ENCODE results near the gene SLC2A4RG.

Gene SLC2A4RG

DNA sequence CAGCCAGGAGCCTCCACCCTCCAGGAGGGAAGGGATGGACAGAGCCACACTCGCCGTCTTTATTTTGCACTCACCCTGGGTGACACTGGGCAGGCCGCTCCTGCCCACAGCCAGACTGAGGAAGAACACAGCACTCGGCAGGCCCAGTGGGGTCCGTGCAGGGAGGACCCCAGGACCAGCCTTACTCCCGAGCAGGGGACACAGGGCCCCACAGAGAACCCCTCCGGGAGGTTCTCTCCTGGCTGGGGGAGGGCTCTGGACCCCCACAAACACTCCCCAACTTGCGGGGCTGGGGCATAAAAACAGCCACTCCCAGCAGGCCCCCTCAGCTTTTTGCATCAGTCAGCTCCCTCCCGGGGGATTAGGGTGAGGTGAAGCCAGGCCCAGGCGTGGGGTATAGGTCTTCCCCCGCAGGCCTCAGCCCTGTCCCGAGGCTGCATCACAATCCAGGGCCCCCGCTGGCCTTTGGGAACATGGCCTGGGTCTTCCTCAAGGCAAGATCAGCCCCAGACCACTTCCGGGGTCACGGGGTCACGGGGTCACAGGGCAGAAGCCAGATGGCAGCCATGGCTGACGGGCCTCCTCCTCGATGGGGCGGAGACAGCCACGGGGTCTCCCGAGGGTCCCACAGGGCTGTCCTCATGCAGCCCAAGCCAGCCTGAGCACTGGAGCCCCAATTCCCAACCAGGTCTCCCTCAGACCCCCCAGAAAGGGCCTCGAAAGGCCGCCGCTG is 39.9 kb upstream of the SLC2A4RG start:
- DNase-seq (ENCODE audit: low spot score) = no peak

DNA sequence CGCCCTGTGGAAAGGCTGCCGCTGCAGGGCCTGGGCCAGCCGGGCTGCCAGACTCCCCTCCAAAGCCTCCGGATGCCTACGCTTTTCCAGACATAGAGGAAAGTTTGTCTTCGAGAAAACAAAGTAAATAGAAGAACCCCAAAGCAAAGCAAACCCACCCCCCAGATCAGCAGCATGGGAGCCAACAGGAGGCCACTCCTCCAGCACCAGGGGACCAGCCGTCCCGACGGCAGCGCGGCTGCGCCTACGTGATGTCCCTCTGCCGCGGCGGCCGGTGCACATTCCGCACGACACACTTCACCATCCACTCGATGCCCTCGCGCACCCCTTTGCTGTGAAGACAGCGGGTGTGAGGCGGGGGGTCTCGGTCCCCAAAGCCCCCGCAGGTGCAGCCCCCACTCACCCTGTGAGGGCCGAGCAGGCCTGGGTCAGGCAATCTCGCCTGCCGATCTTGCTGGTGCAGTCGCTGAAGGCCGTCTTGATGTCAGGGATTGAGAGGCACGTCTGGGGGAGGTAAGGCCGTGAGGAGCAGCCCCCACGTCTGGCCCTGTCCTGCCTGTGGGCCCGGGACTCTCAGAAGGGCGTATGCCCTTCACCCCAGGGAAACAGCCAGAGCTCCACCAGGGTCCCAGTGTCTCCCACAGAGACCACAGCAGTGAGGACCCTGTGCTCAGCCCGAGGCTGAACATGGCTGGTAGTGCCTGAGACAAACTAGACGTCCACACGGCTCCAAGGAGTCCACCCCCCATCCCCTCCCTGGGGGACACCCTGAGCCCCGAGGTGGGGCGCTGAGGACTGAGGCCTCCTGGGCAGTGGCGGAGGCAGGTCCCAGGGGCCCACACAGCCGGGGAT is 39.2 kb upstream of the SLC2A4RG start:
- no peak for DNase-seq (ENCODE audit: low spot score)

DNA sequence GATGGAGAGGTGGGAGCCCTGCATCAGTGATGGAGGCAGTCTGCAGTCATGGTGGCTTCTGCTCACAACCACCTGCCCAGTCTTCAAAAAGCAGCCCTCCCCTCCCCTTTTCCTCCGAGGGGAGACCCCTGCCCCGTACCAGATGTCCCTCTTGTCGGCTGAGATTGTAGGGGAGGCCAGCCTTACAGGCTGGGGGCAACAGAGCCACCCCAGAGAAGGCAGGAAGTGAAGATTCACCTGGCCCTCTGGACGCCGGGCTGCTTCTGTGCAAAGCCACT is 38.6 kb upstream of the SLC2A4RG start:
- no peak for DNase-seq (ENCODE audit: low spot score)

DNA sequence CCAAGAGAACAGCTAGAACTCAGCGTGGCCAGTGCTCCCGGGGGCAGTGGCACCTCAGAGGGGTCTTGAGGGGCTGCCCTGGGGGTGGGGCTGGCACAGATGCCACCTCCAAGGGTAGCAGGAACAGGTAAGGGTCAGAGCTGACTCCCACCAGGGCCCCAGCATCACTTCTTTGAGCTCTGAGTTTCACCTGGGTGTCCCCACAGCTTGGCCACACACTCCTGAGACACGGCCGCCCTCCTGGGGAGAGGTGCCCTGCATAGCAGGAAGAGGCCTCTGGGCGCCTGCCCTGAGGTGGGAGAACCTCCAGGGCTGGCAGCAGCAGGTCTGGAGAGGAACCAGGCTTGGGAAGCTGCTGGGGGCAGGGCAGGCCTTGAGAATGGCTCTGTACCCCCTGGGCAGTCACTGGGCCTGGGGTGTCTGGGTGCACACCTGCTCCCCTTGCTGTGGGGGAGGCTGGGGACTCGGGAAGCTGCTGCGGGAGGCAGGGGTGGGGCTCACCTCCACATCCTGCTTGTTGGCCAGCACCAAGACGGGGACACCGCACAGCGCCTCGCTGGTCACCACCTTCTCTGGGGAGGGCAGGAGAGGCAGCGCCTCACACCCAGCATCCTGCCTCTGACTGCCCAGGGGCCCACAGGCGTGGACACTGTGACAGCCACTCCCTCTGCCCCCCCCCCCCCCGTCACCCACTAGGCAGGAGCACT is 38.1 kb upstream of the SLC2A4RG start:
- DNase-seq (ENCODE audit: low spot score) = no peak

DNA sequence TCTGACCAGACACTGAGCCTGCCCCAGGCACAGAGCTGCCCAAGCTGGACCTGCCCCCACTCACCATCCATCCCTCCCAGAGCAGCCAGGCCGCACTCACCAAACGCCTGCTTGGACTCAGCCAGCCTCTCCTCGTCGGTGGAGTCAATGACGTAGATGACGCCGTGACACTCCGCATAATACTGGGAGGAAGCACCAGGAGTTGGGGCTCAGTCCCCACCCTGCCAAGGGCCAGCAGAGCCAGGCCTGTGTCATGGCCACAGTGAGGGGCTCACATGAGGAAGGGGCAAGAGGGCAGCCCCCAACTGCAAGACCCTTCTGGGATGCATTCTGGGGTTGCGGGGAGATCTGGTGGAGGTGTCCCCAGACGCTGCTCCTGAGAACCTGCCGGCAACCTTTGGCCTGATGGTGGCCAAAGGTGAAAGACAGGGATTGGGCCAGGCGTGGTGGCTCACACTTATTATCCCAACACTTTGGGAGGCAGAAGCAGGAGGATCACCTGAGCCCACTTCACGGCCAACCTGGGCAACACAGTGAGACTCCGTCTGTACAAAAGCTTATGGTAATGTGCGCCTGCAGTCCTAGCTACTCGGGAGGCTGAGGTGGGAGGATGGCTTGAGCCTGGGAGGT is 37.4 kb upstream of the SLC2A4RG start:
- DNase-seq (ENCODE audit: low spot score) = no peak

DNA sequence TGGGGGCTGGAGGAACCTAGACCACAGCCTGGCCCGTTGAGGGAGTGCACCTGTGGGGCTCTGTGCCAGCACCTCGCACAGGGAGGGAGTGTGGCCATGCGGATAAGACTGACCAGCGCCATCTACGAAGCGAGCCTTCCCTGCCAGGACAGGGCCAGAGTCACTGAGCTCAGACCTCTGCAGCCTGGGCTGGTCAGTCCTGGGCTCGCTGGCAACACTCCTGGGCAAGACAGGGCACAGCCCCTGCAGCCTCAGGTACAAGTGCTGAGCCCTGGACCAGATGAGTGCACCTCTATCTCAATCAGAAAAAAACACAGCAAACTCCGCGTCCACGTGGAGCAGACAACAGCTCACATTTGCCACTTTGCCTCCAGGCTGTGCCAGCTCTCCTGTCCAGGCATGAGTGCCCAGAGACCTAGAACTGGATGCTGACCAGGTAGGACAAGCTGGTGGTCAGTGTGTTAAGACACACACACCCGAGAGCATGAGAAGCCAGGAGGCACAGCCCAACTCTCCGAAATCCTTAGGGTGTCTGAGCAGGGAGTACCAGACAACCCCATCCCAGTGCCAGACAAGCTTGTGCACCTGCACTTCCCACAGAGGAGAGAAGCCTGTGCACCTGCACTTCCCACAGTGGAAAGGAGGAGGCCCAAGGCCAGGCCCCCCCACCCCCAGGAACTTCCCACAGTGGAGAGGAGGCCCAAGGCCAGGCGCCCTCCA is 36.7 kb upstream of the SLC2A4RG start:
- no peak for DNase-seq (ENCODE audit: low spot score)

DNA sequence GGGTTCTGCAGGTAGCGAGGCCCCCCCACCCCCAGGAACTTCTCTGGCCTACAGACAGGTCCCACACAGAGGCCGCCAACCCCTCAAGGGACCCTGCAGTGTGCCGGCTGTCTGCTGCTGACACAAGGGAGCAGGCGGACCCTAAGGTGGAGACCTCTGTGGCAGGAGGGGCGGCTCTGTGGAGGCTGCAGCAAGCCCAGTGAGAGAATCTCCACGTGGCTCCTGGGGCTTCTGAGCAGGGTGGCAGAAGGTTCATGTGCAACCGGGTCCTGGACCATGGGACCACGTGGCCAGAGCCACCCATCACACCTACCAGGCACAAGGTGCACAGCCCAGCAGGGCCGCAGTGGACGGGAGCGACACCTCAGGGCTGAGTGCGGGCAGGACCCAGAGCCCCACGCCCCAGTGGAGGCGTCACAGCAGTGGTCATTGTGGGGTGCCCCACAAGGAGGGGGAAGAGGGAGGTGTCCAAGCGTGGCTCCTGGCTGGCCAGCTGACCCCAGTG is 36.1 kb upstream of the SLC2A4RG start:
- DNase-seq (ENCODE audit: low spot score) = no peak

DNA sequence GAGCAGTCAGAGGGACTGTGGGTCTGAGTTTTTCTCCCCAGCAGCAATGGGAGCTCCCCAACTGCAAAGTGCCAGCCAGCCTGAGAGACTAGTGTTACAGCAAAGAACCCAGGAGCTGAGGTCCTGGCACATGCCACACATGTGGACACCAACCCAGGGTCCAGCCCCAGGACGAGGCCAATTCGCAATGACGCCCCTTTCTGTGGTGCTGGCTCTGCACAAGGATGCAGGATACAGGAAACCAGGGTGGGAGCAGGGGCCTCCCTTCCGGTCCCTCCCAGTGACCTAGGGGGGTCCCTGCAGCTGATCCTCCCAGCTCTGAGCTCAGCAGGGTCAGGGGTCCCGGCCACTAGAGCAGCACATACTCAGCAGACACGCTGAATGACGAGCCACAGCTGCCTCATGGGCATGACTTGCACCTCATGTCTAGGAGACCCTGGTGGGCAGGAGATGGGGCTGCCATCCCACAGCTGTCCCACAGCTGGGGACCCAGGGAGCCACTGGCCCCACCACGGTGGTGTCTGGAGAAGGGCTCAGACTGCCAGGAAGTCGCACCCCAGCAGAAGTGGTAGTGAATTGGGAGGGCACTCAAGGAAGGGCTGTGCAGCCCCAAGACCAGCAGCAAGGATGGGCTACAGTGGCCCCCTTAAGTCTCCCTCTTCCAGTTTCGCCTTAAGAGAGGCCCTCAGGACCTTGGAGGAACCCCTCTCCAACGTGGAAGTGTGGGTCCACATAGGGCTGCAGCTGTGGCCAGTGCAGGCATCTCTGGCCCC is 35.4 kb upstream of the SLC2A4RG start:
- DNase-seq (ENCODE audit: low spot score) = no peak

DNA sequence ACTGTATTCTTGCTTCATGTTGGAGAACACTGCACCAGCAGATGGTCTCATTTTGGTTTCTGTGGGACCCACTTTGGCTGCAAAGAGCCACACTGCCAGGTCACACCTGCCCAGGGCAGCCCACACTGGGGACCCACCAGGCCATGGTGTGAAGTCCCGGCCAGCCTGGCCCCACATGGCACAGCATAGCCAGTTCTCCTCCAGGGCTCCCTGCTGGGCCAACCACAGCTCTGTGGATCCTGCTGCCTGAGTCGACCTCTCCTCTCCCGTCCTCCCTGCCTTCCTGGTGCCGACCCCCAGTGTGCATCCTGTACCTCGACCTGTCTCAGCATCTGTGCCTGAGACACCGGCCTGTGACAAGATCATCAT is 34.8 kb upstream of the SLC2A4RG start:
- DNase-seq (ENCODE audit: low spot score) = no peak

DNA sequence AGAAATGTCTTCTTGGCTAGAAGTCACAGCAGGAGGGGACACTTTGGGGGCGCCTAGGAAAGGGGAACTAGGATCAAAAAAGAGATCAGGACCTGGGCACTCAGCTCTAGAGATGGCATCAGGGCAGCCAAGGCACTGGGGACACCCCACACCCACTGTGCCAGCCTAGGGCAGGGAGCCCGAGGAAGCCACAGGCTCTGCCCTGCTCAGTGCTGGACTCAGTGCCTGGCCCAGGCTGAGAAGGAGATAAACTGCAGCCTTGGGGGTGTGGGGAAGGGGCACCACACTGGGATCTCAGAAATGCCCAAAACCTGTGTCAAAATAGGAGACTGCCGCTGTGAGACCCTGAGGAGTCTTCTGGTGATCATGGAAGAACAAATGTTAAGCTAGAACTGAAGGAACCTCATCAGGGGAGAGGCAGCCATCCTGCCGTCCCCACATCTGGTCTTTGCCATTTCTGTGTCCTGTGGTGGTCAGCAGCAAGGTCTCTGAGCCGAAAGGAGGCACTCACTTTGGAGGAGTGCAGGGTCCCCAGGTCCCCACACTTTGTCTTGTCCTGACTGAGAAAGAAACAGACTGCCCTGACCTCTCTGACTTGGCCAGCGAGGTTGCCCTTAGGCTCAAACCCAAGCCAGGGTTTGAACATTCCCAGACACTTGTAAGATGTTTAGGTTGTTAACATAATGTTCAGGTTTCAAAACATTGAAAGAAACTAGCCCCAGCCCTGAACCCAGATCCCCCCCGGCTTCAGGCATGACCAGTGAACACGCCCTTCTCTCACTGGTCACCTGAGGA is 34.1 kb upstream of the SLC2A4RG start:
- no peak for DNase-seq (ENCODE audit: low spot score)

DNA sequence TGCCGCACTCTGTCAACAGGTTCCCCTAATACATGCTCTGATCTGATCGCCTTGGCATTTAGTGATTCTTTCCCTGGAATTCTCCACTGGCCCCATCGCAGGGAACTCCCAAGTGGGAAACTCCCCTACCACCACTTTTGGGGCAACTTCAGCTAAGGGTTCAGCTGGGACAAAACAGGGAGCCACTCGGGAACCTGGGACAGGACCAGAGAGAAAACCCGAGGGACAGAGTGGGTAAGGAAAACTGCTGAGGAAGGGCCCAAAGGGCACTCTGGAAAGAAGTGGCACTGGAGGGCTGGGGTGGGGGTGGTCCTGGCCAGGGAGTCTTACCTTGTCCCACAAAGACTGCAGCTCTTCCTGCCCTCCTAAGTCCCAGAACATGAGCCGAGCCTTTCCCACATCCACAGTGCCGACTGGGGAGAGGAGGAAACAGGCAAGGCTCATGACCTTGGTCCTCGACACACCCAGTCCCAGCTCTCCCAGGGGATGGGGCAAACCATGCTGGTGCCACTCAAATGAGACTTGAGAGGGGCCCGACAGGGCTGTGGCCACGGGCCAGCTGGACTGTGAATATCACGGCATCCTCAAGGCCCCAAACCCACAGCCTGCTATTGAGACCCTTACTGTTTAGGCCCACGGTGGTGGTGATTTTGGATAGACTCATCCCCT is 33.4 kb upstream of the SLC2A4RG start:
- DNase-seq (ENCODE audit: low spot score) = no peak

DNA sequence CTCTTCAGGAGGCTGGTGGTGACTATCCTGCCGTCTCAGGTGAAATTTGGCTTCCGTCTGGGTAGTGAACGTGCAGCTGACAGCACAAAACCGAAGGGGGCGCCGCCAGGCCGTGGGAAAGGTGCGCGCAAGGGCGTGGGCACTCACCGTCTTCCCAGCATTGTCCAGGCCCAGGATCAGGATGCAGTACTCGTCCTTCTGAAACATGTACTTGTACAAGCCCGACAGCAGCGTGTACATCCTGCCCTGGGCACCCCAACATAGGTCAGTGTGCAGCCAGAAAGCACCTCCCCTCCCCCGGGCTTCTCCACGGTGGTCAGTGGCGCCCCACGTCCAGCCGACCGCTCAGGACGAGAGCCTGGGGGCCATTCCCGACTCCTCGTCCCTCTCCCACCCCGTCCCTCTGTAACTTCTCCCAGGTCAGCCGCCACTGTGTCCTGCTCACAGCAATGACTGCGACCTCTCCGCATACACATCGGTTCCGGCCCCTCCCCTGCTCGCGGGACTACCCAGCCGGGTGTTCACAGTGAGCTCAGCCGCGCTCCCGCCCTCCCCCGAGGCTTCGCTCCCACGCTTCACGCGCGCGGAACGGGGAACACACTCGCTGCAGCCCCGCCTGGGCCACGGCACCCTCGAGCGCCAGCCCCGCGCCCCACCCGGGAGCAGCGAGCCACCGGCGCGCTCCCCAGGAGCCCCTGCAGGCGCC is 32.6 kb upstream of the SLC2A4RG start:
- peak; percentile 69 for DNase-seq (ENCODE audit: low spot score)

DNA sequence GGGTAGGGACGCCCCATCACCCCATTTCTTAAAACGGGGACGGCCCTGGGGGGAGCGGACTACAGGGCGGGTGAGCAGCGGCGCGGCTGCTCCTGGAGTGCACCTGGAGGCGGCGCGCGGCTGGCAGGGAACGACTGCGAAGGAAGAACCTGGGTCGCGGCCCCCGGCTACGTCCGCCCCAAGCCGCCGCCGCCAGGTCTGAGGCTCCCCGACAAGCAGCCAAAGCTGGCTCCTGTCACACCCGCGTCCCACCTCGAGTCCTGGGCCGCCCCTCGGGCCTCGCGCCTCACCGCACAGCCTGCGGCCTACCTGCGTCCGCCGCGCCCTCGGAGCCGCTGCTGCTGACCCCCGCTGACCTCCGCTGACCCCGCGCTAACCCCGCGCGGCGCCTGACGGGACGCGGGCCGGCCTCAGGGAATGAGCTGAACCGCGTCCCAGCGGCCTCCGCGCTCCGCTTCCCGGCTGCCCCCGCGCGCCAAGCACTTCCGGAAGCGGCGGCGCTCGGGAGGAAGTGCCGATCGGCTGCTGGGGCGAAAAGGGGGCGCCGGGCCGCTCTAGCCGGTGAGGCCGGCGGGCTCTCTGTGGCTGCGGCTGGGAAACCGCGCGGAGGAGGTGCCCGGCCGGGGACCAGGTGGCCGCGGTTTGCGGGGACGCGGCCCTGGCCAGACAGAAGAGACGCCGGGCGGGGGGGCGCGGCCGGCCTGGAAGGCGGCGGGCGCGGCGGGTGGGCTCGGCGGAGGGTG is 31.8 kb upstream of the SLC2A4RG start, which contains the start of the genes ARFRP1 and ZGPAT:
Gene ARFRP1, minus strand, starts transcription at position 419 of the 743 bp plus-strand sequence. CDS start 885 bp downstream, outside the sequence.
Gene ZGPAT, plus strand, starts transcription at position 482 of the 743 bp plus-strand sequence. CDS start 542 bp downstream, outside the sequence.
- DNase-seq (ENCODE audit: low spot score) = peak; percentile 86

DNA sequence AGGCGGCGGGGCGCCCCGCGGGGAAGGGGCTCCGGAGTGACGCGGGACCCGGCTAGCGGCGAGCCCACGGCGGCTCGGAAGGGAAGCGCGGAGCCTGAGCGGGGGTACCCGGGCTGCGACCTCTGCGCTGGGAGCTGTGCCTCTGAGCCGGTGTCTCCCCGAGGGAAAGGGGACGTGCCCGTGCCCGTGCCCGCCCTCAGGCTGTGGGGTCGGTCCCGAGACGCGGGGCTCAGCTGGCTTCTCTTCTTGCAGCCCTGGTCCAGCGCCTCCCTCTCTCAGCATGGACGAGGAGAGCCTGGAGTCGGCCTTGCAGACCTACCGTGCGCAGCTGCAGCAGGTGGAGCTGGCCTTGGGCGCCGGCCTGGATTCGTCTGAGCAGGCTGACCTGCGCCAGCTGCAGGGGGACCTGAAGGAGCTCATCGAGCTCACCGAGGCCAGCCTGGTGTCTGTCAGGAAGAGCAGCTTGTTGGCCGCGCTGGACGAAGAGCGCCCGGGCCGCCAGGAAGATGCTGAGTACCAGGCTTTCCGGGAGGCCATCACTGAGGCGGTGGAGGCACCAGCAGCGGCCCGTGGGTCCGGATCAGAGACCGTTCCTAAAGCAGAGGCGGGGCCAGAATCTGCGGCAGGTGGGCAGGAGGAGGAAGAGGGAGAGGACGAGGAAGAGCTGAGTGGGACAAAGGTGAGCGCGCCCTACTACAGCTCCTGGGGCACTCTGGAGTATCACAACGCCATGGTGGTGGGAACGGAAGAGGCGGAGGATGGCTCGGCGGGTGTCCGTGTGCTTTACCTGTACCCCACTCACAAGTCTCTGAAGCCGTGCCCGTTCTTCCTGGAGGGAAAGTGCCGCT is 31.1 kb upstream of the SLC2A4RG start:
- DNase-seq (ENCODE audit: low spot score) = peak; percentile 21

DNA sequence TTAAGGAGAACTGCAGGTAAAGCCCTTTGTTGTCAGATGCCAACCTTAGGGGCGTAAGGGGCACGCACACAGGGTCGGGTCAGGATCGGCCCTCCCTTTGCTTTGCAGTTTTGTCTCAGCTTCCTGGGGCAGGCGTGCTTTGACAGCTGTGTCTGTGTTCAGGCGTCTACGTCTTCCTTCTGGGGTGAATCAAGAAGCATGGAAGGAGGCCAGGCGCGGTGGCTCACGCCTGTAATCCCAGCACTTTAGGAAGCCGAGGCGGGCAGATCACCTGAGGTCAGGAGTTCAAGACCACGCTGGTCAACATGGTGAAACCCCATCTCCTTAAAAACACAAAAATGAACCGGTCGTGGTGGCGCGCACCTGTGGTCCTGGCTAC is 30.4 kb upstream of the SLC2A4RG start:
- DNase-seq (ENCODE audit: low spot score) = no peak

DNA sequence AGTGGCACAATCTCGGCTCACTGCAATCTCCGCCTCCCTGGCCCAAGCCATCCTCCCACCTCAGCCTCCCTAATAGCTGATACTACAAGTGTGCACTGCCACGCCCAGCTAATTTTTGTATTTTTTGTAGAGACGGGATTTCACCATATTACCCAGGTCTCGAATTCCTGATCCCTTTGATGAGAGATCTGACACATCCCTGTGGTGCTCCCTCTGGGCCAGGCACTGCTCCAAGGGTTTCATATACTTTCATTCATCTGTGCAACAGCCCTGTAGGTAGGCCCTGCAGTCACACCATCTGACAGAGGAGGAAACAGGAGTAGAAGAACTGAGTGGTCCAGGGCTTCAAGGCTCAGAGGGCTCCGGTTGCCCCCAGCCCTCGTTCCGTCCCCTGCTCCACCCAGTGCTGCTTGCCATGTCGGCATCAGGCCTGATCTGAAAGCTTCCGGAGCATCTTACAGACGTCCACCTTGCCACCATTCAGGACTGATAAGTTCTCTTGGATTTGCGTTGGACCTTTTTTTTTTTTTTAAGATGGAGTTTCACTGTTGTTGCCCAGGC is 28.4 kb upstream of the SLC2A4RG start:
- DNase-seq (ENCODE audit: low spot score) = no peak

DNA sequence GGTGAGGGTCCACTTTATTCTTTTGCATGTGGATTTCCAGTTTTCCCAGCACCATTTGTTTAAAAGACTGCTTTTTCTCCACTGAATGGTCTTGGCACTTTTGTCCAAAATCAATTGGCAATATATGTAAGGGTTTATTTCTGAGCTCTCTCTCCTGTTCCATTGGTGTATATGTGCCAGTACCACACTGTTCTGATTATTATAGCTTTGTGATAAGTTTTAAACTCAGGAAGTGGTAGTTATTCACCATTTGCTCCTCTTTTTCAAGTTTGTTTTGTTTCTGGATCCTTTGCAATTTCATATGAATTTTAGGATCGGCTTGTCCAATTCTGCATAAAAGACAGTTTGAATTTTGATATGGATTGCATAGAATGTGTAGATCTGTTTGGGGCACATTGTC is 27.4 kb upstream of the SLC2A4RG start:
- no peak for DNase-seq (ENCODE audit: low spot score)

Measured in kidney tubule cell (primary cell).